DMS114 treated with DMSO at 0.1 percent for 48 hours (cell line): ENCODE results near the gene CACNG5.

Source experiments
- DNase-seq: peaks from one replicate; lab custom pipeline; 2025; ENCODE audit not compliant: unreplicated experiment; lab: John Stamatoyannopoulos, UW

The CACNG5 gene

DNA sequence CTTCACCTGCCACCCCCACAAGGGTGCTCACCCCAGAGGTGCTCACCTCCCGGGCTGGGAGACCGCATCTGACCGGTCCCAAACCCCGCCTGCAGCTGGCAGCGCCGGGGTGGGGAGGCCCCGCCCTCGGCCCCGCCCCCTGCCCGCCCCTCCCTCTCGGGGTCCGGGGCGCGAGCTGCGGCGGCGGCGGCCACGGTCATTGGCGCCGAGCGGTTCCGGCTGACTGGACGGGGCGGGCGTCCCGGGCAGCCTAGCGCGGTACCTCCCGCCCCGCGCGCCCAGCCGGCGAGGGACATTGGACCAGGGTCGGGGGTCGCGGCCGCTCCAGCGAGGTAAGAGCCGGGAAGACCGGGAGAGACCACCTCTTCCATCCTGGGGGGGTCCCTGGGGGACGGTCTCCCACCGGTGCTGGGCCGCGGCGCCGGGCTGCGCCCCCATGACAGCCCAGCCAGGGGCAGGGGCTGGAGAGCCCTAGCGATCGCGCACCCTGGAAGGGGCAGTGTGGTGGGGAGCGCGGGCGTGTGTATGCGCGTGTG is at the start of gene CACNG5:
Gene CACNG5 (plus strand): TSS at position 199 of the 536 bp plus-strand sequence. CDS start 42,216 bp downstream, outside the sequence.
- DNase-seq = no peak

GRCh38 chr17:66786107-66786506 is 48.8 kb upstream of the CACNG5 start:
- DNase-seq = no peak

- DNase-seq = no peak
These were observed 47.0 kb upstream of the CACNG5 start for GRCh38 chr17:66787914-66788313.

- no peak for DNase-seq
These were observed 45.8 kb upstream of the CACNG5 start for GRCh38 chr17:66789093-66789492.

GRCh38 chr17:66789961-66790437 is 44.9 kb upstream of the CACNG5 start:
- DNase-seq = no peak

DNA sequence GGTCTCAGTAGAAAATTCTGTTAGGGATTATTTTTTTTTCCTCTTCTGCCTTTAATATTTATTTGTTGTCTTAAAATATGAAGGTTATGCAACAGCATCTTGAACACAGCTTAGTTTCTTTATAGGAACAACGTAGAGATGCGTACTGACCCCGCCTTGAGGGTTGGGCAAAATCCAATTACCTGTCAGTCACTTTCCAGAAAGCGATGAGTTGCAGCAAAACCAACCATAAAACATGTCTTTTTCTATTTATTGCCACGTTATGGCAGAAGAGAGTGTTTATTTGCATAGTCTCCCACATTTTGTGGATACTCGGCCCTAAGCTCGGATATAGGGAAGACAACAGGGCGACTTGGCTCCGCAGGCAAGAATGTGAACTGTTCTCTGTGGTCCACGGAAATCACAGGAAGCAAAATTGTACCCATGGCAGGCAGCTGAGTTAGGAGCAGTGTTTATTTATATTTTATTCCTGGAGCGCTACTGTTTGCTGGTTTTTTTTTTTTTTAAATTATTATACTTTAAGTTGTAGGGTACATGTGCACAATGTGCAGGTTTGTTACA is 44.3 kb upstream of the CACNG5 start:
- no peak for DNase-seq

GRCh38 chr17:66791347-66791746 is 43.6 kb upstream of the CACNG5 start:
- no peak for DNase-seq

GRCh38 chr17:66793814-66794213 is 41.1 kb upstream of the CACNG5 start:
- no peak for DNase-seq

DNA sequence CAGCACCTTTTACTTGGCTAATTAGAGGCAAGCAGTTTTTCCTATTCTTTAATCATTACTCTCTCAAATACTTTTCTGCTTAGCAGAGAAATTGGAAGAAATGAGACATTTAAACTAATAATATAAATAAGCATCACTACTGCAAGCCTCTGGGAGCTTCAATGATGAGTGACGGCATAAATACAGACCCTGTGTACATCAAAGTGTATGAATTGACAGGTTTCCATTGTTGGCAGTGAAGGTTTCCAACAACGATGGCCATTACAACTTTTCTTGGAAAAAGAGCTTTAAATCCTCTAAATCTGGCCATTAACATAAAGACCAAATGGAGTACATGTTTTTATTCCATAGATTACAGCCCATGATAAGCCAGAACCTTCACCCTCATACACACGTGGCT is 39.4 kb upstream of the CACNG5 start:
- DNase-seq = no peak

DNA sequence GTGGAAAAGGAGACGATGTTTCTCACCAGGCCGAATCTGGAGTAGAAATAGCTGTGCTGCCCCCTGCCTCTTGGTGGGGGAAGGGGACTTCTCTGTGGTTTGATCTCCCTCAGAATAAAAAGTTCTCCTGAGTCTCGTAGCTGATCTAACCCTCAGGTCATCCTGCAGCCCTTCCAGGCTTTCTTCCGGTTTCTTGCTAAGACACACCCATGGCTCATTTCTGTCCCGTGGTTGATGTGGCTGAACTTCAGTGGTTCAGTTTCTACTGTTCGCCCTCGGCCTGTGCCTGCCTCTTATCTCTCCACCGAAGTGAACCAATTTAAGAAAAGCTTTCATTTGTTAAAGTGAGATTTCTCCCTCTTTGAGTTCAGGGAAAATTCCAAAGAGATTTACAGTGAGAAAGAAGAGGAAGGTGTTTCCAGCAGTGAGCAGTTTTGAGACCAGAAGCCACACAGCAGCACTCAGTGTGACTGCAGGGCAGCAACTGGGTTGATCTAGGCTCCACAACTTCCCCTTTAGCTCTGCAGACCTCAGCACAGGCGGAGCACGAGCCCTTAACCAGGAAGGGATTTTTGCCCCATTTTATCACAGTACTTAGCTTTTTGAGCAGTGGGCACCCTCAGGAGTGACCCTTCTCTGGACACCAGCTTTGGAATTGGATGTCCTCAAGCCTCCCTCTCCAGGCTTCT is 34.9 kb upstream of the CACNG5 start:
- DNase-seq = no peak

DNA sequence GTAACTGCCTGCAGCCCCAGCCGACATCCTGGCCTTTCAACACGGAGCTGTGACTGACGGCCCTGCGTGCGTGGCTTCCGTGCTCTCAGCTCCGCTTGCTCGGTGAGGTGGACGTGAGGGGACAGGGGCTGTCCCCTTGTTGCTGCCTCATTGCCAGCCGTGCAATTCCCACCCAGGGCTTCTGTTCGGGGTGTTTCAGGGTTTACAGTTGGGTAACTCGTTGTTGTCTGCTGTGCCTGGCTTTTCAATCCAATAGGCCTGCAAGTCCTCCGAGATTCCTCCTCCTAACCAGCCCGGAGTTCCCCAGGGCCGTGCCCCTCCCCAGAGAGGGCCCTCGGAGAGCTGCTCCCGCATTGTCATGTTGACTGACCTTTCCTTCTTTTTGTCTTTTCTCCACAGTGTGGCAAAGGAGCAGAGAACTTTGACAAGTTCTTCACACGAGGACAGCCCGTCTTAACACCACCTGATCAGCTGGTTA is 31.4 kb upstream of the CACNG5 start:
- no peak for DNase-seq

DNA sequence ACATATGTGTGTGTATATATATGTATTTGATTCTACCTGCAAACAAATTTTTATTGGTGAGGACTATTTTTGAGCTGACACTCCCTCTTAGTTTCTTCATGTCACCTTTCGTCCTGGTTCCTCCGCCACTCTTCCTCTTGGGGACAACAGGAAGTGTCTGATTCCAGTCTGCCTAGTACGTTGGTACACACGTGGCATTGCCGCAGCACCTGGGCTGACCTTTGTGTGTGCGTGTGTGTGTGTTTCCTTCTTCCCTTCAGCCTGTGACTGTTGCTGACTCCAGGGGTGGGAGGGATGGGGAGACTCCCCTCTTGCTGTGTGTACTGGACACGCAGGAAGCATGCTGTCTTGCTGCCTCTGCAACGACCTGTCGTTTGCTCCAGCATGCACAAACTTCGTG is 29.4 kb upstream of the CACNG5 start:
- DNase-seq = no peak

GRCh38 chr17:66807182-66807581 is 27.7 kb upstream of the CACNG5 start:
- no peak for DNase-seq

DNA sequence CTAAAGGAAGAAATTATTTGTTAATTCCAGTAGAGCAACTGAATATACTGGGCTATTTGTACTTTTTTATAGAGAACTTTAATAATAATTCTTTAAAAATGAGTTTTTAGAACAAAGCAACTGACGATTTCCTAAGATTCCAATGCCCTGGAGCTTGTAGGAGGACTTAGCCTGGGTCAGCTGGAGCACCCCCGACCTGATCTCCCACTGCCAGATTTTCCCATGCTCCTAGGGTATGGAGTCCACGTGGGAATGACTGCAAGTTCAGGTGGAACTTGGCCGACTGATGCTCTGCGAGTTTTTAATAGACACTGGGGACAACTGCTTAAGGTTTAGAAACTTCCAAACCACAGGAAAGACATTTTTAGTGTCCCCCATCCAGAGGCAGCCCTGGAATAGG is 25.5 kb upstream of the CACNG5 start:
- DNase-seq = no peak

GRCh38 chr17:66810951-66811682 is 23.8 kb upstream of the CACNG5 start:
- DNase-seq = no peak

- DNase-seq = no peak
These were observed 23.2 kb upstream of the CACNG5 start for GRCh38 chr17:66811683-66812054.

- no peak for DNase-seq
These were observed 22.3 kb upstream of the CACNG5 start for GRCh38 chr17:66812571-66812970.

DNA sequence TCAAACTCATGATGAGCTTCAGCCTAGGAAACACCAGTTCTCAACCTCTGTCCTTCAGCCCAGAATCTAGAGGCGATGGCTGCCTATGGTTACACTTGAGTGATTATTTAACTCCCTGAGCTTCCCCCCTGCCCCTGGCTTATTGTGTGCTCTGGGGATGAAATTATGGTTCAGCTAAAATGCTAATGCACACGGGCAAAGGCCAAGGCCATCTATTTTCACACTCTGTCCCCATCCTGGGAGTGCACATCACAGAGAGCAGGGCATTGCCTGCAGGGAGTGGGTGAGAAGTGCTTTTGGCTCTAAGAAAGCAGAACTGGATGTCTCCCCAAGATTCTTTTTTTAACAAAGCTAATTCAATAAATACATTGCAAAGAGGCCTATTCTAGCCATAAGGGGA is 21.6 kb upstream of the CACNG5 start:
- DNase-seq = no peak

DNA sequence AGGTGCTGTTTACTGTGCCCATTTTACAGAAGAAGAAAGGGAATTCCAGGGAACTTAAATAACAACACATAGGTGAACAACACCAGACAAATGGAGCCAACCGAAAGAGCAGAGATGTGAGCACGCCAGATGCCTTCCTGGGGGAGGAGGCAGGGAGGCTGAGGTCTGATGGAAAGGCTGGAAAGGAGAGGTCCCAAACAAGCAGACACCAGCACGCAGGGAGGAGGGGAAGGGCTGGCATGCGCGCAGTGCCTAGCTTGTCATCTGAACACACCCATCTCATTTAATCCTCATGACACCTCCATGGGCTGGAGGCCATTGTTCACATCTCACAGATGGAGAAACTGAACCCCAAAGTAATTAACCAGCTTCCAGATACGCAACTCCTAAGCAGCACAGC is 20.9 kb upstream of the CACNG5 start:
- no peak for DNase-seq

- no peak for DNase-seq
These were observed 20.3 kb upstream of the CACNG5 start for GRCh38 chr17:66814570-66814969.

GRCh38 chr17:66817750-66818149 is 17.2 kb upstream of the CACNG5 start:
- DNase-seq = no peak

DNA sequence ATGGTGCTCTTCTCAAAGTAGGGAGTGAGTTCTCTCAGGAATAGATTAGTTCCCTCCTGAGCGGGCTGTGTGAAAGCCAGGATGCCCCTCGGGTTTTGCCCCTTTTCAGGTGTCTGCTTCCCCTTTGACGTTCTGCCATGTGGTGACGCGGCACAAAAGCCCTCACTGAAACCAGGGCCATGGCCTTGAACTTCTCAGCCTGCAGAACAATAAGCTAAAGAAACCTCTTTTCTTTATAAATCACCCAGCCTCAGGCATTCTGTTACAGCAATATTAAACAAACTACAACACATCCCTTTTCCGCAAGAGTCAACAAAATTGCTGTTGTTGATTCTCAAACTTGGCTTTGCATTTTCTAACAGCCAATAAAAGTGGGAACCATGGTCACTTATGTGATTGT is 15.5 kb upstream of the CACNG5 start:
- no peak for DNase-seq
